ENCODE measurements around the gene KCND3.

KCND3 gene

GRCh38 chr1:111837393-111837792 lies 152.1 kb downstream of the KCND3 start:
- H3K27ac ChIP-seq = no peak overlapping the region
- no peak for TF ChIP-seq CTCF (IDR thresholded peaks at IDR 0.05)
- TF ChIP-seq ZFX (IDR thresholded peaks at IDR 0.05; ENCODE audit: borderline replicate concordance) = no peak

GRCh38 chr1:111836111-111836510 lies 153.4 kb downstream of the KCND3 start:
- no peak for TF ChIP-seq ZFX (IDR thresholded peaks at IDR 0.05; ENCODE audit: borderline replicate concordance)
- TF ChIP-seq CTCF (IDR thresholded peaks at IDR 0.05) = no peak
- no peak overlapping the region for H3K27ac ChIP-seq

GRCh38 chr1:111835514-111835913 lies 154.0 kb downstream of the KCND3 start:
- TF ChIP-seq ZFX (IDR thresholded peaks at IDR 0.05; ENCODE audit: borderline replicate concordance) = no peak
- TF ChIP-seq CTCF (IDR thresholded peaks at IDR 0.05) = no peak

GRCh38 chr1:111834956-111835355 lies 154.5 kb downstream of the KCND3 start:
- TF ChIP-seq CTCF (IDR thresholded peaks at IDR 0.05) (no peak), ZFX (IDR thresholded peaks at IDR 0.05; ENCODE audit: borderline replicate concordance) (no peak)
- no peak overlapping the region for H3K27ac ChIP-seq

More at GRCh38 chr1:111835514-111835913, 154.0 kb downstream of the KCND3 start:
- no peak overlapping the region for H3K27ac ChIP-seq

- TF ChIP-seq CTCF (IDR thresholded peaks at IDR 0.05) = no peak
- no peak for TF ChIP-seq ZFX (IDR thresholded peaks at IDR 0.05; ENCODE audit: borderline replicate concordance)
- no peak overlapping the region for H3K27ac ChIP-seq
Measured at GRCh38 chr1:111833334-111833733, 156.1 kb downstream of the KCND3 start.

GRCh38 chr1:111832521-111833155 lies 156.8 kb downstream of the KCND3 start:
- no peak for TF ChIP-seq CTCF (IDR thresholded peaks at IDR 0.05)
- TF ChIP-seq ZFX (IDR thresholded peaks at IDR 0.05; ENCODE audit: borderline replicate concordance) = no peak
- H3K27ac ChIP-seq = no peak overlapping the region

- H3K27ac ChIP-seq = no peak overlapping the region
- TF ChIP-seq CTCF (IDR thresholded peaks at IDR 0.05) (no peak), ZFX (IDR thresholded peaks at IDR 0.05; ENCODE audit: borderline replicate concordance) (no peak)
Measured at GRCh38 chr1:111831153-111831552, 158.3 kb downstream of the KCND3 start.

All from 22Rv1 (cell line).